ENCODE results near the gene TMEM131.

The TMEM131 gene

GRCh38 chr2:97757062-97757461, 238.7 kb downstream of the TMEM131 start:
- ChIA-PET POLR2A (no interaction called here), CTCF (no interaction called here)
- H3K4me3 ChIP-seq (ENCODE audit: low read depth, low read length): no peak overlapping the region
- H3K36me3 ChIP-seq (ENCODE audit: control insufficient read depth in 2 of 2, insufficient read depth in 1 of 2, low read length in 2 of 2): peaks cover 7 to 64% of the 10 kb centered on the region in 2 experiments
- 0 out of 2 replicates have a peak, but pooled peaks cover 2% of the 10 kb centered on the region for H3K4me1 ChIP-seq (ENCODE audit: control insufficient read depth, insufficient read depth, low read length)
- no peak overlapping the region for H3K27ac ChIP-seq (ENCODE audit: extremely low read depth, low read depth, low read length)
- TF ChIP-seq ZNF416 (tag by site-specific recombination; IDR thresholded peaks at IDR 0.05) (no peak), ZNF140 (tag by site-specific recombination; IDR thresholded peaks at IDR 0.05) (no peak), SP7 (tag by site-specific recombination; IDR thresholded peaks at IDR 0.05) (no peak), HIC1 (tag by site-specific recombination; IDR thresholded peaks at IDR 0.05) (no peak), ZNF837 (tag by site-specific recombination; IDR thresholded peaks at IDR 0.05) (no peak), GLIS2 (tag by site-specific recombination; IDR thresholded peaks at IDR 0.05) (no peak), ZNF521 (tag by site-specific recombination; IDR thresholded peaks at IDR 0.05) (no peak), ZNF354C (tag by site-specific recombination; IDR thresholded peaks at IDR 0.05; ENCODE audit: borderline replicate concordance, low read depth) (no peak), ZNF677 (tag by site-specific recombination; IDR thresholded peaks at IDR 0.05) (no peak), ZNF658 (tag by site-specific recombination; IDR thresholded peaks at IDR 0.05) (no peak), ZNF701 (tag by site-specific recombination; IDR thresholded peaks at IDR 0.05) (no peak), ZIC2 (tag by site-specific recombination; IDR thresholded peaks at IDR 0.05) (no peak), ATF2 (tag by site-specific recombination; IDR thresholded peaks at IDR 0.05; ENCODE audit: low read depth) (no peak), REST (tag by site-specific recombination; IDR thresholded peaks at IDR 0.05) (no peak), ZNF350 (tag by site-specific recombination; IDR thresholded peaks at IDR 0.05) (no peak), SETDB1 (IDR thresholded peaks at IDR 0.05; ENCODE audit: insufficient read length, low read length) (no peak)
- TF ChIP-seq, protein P1, sequence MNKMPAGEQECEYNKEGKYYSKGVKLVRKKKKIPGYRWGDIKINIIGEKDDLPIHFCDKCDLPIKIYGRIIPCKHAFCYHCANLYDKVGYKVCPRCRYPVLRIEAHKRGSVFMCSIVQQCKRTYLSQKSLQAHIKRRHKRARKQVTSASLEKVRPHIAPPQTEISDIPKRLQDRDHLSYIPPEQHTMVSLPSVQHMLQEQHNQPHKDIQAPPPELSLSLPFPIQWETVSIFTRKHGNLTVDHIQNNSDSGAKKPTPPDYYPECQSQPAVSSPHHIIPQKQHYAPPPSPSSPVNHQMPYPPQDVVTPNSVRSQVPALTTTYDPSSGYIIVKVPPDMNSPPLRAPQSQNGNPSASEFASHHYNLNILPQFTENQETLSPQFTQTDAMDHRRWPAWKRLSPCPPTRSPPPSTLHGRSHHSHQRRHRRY (tag by site-specific recombination; IDR thresholded peaks at IDR 0.05): no peak
- TF ChIP-seq, protein P2, sequence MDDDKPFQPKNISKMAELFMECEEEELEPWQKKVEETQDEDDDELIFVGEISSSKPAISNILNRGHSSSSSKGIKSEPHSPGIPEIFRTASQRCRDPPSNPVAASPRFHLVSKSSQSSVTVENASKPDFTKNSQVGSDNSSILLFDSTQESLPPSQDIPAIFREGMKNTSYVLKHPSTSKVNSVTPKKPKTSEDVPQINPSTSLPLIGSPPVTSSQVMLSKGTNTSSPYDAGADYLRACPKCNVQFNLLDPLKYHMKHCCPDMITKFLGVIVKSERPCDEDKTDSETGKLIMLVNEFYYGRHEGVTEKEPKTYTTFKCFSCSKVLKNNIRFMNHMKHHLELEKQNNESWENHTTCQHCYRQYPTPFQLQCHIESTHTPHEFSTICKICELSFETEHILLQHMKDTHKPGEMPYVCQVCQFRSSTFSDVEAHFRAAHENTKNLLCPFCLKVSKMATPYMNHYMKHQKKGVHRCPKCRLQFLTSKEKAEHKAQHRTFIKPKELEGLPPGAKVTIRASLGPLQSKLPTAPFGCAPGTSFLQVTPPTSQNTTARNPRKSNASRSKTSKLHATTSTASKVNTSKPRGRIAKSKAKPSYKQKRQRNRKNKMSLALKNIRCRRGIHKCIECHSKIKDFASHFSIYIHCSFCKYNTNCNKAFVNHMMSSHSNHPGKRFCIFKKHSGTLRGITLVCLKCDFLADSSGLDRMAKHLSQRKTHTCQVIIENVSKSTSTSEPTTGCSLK (tag by site-specific recombination; IDR thresholded peaks at IDR 0.05): no peak
- TF ChIP-seq, protein P3, sequence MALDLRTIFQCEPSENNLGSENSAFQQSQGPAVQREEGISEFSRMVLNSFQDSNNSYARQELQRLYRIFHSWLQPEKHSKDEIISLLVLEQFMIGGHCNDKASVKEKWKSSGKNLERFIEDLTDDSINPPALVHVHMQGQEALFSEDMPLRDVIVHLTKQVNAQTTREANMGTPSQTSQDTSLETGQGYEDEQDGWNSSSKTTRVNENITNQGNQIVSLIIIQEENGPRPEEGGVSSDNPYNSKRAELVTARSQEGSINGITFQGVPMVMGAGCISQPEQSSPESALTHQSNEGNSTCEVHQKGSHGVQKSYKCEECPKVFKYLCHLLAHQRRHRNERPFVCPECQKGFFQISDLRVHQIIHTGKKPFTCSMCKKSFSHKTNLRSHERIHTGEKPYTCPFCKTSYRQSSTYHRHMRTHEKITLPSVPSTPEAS (tag by site-specific recombination; IDR thresholded peaks at IDR 0.05): no peak
- TF ChIP-seq, protein P4, sequence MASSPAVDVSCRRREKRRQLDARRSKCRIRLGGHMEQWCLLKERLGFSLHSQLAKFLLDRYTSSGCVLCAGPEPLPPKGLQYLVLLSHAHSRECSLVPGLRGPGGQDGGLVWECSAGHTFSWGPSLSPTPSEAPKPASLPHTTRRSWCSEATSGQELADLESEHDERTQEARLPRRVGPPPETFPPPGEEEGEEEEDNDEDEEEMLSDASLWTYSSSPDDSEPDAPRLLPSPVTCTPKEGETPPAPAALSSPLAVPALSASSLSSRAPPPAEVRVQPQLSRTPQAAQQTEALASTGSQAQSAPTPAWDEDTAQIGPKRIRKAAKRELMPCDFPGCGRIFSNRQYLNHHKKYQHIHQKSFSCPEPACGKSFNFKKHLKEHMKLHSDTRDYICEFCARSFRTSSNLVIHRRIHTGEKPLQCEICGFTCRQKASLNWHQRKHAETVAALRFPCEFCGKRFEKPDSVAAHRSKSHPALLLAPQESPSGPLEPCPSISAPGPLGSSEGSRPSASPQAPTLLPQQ (tag by site-specific recombination; IDR thresholded peaks at IDR 0.05): no peak
- no peaks in the 10 kb centered on the region for H3K9me3 ChIP-seq (ENCODE audit: control insufficient read depth, insufficient read depth, low read depth, low read length)

All from HEK293 (cell line).